Breast epithelium (tissue), 3 donors: ENCODE measurements around the gene OTOG.

Experiments
- CTCF ChIP-seq, 3 donors: fragments of 450-650 bp; IDR thresholded peaks; one replicate each; pipeline ENCODE4 v1.5.1; 2016 to 2017; ENCODE audit warnings: antibody characterized with exemption in 3 of 3, mild to moderate bottlenecking in 3 of 3, moderate library complexity in 3 of 3
- POLR2A ChIP-seq: fragments of 450-650 bp; IDR thresholded peaks from one replicate; pipeline ENCODE4 v1.6.1; 2016; ENCODE audit warnings: antibody characterized with exemption, mild to moderate bottlenecking, moderate library complexity
- POLR2AphosphoS5 ChIP-seq, 3 donors: sonication (generic); formaldehyde crosslinking; IDR thresholded peaks; one replicate each; pipeline ENCODE4 v1.6.1; 2017; ENCODE audit warnings: antibody characterized with exemption in 3 of 3

- TF ChIP-seq CTCF (IDR thresholded peaks at IDR 0.05) (no peak), POLR2A (no peak), POLR2AphosphoS5 (IDR thresholded peaks at IDR 0.05) (no peak)
These were observed 135.8 kb downstream of the OTOG start for GRCh38 chr11:17682848-17683247.
